ENCODE data around the gene ARHGAP30.

The ARHGAP30 gene

GRCh38 chr1:161009602-161010211 lies 60.0 kb downstream of the ARHGAP30 start:
- DNase-seq (ENCODE audit: low read depth): no peak

GRCh38 chr1:161008869-161009510 lies 60.7 kb downstream of the ARHGAP30 start:
- DNase-seq (ENCODE audit: low read depth): no peak

DNA sequence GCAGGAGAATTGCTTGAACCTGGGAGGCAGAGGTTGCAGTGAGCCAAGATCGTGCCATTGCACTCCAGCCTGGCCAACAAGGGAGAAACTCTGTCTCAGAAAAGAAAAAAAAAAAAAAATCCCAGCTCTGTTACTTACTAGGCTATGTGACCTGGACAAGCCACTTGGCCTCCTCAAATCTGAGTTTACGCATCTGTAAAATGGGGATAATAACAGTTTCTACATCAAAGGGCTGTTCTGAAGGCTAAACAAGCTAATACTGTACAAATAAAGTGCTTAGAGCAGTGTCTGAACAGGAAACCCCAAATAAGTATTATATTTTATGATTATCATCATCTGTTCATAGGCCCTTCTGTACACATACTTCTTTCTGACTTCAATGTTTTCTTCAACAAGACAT lies 62.3 kb downstream of the ARHGAP30 start:
- no peak for DNase-seq (ENCODE audit: low read depth)

DNA sequence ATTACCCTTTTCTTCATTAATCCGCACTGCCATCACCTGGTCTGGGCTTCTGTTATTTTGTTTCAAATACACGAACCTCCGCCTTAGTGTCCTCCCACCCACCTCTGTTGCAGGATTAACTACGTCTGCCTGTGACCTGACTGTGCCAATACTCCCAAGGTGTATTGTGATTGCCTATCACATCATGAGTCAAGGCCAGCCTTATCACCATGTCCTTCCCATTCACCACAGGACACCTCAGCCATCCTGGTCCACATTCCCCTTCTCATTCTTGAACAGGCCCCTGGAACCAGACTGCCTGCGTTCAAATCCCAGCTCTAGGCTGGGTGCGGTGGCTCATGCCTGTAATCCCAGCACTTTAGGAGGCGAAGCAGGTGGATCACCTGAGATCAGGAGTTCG lies 63.1 kb downstream of the ARHGAP30 start:
- no peak for DNase-seq (ENCODE audit: low read depth)

DNA sequence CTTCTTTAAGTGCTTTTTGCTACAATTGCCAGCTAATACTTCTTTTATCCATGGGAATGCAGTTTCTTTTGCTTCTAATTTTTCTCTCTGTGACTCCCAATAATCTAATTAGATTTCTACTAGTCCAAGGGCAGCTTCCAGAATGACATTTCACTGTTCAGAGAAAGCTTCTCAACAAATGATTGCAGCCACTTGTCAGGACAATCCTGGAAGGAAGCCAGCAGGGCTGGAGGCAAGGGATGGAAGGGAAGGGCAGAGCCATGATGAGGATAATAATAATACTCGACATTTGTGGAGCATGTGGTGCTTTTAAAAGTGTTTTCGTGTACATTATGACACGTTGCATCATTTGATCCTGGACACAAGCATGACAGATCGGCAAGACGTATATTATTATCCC lies 68.2 kb downstream of the ARHGAP30 start:
- no peak for DNase-seq (ENCODE audit: low read depth)

- no peak for DNase-seq (ENCODE audit: low read depth)
Measured at GRCh38 chr1:161000736-161001480, 68.8 kb downstream of the ARHGAP30 start.

DNA sequence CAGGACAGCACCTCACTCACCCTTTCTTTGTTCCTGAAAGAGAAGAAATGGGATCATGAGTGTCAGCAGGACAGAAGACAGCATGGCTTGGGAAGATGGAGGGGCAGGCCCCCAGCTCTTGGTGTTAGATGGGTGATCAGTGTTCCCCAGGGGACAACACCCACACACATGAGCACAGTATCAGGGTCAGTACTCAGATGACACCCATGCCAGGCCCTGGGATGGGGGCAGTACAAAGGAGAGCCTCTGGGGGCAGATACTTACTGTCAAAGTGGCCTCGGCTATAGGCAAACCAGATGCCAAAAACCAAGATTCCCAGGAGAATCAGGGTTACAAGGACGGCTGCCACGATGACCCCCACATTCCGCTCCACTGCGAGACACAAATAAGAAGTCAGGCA lies 70.3 kb downstream of the ARHGAP30 start:
- DNase-seq (ENCODE audit: low read depth): no peak

DNA sequence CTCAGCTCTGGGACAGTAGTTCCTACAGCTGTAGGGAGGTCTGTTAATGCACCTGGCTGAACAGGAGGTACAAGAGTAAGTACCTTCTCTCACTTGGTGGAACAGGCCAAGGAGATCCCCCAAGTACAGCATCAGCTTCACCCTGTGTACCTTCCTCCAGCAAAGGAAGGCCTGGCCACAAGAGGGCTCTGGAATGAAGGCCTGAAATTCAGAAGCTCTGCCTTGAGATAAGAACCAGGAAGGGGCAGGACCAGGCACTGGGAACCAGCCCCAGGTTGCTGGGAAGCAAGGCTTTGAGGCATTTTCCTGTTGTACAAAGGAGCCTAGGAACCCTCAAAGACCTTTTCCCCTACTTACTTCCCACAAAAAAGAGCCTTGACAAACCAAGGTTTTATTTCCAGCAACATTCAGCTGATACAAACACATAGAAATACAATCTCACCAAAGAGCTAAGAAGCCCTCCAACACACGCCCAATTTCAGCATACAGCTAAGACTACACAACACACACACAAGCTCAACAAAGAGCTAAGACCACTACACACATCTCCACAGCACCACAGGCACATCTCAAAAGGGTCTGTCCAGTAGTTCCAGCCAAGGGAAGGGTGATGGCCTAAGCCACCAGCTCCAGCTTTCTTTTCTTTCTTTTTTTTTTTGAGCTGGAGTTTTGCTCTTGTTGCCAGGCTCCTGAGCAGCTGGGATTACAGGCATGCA lies 72.2 kb downstream of the ARHGAP30 start:
- DNase-seq (ENCODE audit: low read depth): peak; percentile 33
